GM12872 (cell line): ENCODE results near the gene PEX7.
A peak's percentile ranks its signal among the peaks of the same experiment; 100 is the strongest.

Experiments
- CTCF ChIP-seq: IDR thresholded peaks from 3 replicates; pipeline ENCODE4 v1.5.1; 2011; ENCODE audit warnings: low read depth, mild to moderate bottlenecking, low read length, moderate library complexity; ENCODE audit not compliant: insufficient read depth

The PEX7 gene

GRCh38 chr6:136831873-136832562, 9.6 kb downstream of the PEX7 start:
- TF ChIP-seq CTCF: no peak

- no peak for TF ChIP-seq CTCF
Measured at GRCh38 chr6:136840276-136841001, 18.0 kb downstream of the PEX7 start.

- TF ChIP-seq CTCF: no peak
Measured at GRCh38 chr6:136843210-136843609, 20.8 kb downstream of the PEX7 start.

GRCh38 chr6:136846046-136846445, 23.7 kb downstream of the PEX7 start:
- TF ChIP-seq CTCF: peak; percentile 65

GRCh38 chr6:136859430-136859829, 37.0 kb downstream of the PEX7 start:
- TF ChIP-seq CTCF: no peak

GRCh38 chr6:136860043-136860442, 37.7 kb downstream of the PEX7 start:
- no peak for TF ChIP-seq CTCF

GRCh38 chr6:136862662-136863061, 40.3 kb downstream of the PEX7 start:
- no peak for TF ChIP-seq CTCF
